BJ (cell line): Measurements from ENCODE around the gene MLC1. TPM values are rescaled to one million over a fixed set of nuclear protein-coding genes. Genes with fewer than 3 reads are reported as not detected.

ENCODE experiments used
- CTCF ChIA-PET: fragments of 350-600 bp; formaldehyde crosslinking; extraction: SDS; loops from one replicate; lab custom pipeline; 2021; ENCODE audit warnings: antibody characterized with exemption, inconsistent platforms; lab: Yijun Ruan, JAX
- POLR2A ChIA-PET: fragments of 300-600 bp; sonication (Branson Sonifier 250); formaldehyde crosslinking; extraction: SDS; loops from one replicate; lab custom pipeline; 2021; ENCODE audit warnings: antibody characterized with exemption; lab: Charles Lee
- DNase-seq: peaks from one replicate; pipeline ENCODE4 v3.0.0-alpha.2; 2011; ENCODE audit warnings: low read depth
- H3K27me3 ChIP-seq: 2 replicates; pipeline ENCODE4 v1.6.0; 2011; ENCODE audit warnings: low read length; ENCODE audit not compliant: control insufficient read depth, insufficient read depth
- H3K36me3 ChIP-seq: 2 replicates; pipeline ENCODE4 v1.5.1; 2011; ENCODE audit warnings: low read length; ENCODE audit not compliant: control insufficient read depth, insufficient read depth
- H3K4me3 ChIP-seq: 2 replicates; pipeline ENCODE4 v1.5.1; 2011; ENCODE audit warnings: low read depth, mild to moderate bottlenecking, control low read depth, low read length
- polyA plus RNA-seq: library from polyadenylated mRNA; depleted of rRNA; stranded (reverse); fragments of >200 nt; gene quantifications from 2 replicates; pipeline ENCODE4 v1.2.3, GENCODE V29; 2011
- TF ChIP-seq, protein P1 (sequence below): IDR thresholded peaks from 2 replicates; pipeline ENCODE4 v1.5.1; 2011; ENCODE audit warnings: low read depth, mild to moderate bottlenecking, control low read depth, inconsistent platforms, low read length, moderate library complexity; ENCODE audit not compliant: insufficient read depth

The MLC1 gene
- polyA plus RNA-seq, 1 experiment = 0.15 TPM

DNA sequence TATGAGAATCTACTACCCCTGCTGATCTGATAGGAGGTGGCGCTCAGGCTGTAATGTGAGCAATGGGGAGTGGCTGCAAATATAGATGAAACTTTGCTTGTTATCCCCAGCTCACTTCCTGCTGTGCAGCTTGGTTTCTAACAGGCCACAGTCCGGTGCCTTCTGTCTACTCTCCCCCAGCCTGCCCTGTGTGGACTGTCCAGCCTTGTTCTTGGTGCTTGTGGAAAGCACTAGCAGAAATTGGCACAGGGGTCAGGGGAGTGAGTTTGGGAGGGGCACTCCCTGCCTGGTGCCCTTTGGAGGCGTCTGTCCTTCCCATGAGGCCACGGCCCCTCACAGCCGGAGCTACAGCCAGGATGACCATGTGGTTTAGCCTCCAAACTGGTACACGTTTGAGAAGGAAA lies 18.9 kb upstream of the MLC1 start:
- CTCF ChIA-PET = interaction anchor here (1.1 to 1.2 kb wide), 2 partner anchors 10 to 32 kb away, joined by 3 read pairs; no protein-coding TSS in a partner anchor

DNA sequence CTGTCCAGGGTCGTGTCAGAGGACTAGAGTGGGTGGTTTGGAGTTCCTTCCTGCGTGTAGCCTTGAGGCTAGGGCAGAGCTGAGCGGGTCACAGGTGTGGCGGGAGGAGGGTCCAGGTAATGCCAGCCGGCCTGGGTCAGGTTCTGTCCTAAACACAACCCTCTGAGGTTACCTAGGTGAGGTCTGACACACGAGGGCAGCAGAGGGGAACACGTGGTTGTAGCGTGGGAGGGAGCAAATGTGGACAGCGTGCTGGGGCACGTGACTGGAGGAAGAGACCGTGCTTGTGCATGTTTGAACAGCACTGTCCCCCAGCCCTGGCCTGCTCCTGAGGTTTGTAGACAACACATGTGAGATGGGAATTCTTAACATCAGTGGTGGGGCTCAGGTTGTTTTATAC lies 17.7 kb upstream of the MLC1 start:
- POLR2A ChIA-PET = no interaction called here
- CTCF ChIA-PET = no interaction called here

More for the DNA sequence above, 18.9 kb upstream of the MLC1 start:
- Histone ChIP-seq H3K4me3 (no peak overlapping the region), H3K27me3 (no peaks in the 10 kb centered on the region), H3K36me3 (no peaks in the 10 kb centered on the region)
- POLR2A ChIA-PET = no interaction called here
- DNase-seq = no peak
- TF ChIP-seq, protein P1, sequence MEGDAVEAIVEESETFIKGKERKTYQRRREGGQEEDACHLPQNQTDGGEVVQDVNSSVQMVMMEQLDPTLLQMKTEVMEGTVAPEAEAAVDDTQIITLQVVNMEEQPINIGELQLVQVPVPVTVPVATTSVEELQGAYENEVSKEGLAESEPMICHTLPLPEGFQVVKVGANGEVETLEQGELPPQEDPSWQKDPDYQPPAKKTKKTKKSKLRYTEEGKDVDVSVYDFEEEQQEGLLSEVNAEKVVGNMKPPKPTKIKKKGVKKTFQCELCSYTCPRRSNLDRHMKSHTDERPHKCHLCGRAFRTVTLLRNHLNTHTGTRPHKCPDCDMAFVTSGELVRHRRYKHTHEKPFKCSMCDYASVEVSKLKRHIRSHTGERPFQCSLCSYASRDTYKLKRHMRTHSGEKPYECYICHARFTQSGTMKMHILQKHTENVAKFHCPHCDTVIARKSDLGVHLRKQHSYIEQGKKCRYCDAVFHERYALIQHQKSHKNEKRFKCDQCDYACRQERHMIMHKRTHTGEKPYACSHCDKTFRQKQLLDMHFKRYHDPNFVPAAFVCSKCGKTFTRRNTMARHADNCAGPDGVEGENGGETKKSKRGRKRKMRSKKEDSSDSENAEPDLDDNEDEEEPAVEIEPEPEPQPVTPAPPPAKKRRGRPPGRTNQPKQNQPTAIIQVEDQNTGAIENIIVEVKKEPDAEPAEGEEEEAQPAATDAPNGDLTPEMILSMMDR = no peak

DNA sequence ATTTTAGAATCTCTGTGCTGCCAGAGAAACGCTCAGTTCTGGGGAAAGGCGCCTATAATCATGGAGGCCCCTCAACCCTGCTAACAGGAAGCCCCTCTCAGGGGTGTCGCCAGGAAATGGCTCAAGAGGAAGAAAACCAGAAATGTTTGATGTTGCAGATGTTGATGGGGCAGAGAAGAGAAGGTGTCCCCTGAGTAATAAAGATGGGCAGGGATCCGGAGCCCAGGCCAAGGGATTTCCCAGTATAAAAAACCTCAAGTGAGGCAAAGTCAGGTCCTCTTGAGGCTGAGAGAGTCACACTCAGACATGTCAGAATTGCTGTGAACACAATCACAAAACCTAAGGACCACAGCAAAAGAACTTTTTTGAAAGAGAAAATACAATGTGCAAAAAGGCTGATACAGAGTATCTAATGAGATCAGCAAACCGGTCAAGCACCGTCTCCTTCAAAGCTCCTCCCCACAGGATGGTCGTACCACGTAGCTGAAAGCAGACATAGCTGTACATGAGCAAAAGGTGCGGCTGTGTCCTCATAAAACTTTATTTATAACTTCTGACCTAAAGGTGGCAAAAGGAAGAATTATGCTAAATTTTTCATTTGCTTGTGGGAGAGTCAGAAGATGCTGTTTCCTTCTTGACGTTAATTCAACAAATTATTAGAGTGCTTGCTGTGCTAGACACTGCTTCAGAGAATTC lies 16.8 kb upstream of the MLC1 start:
- no peak overlapping the region for H3K4me3 ChIP-seq
- no peak for DNase-seq
- POLR2A ChIA-PET = no interaction called here
- H3K27me3 ChIP-seq = no peaks in the 10 kb centered on the region
- CTCF ChIA-PET = no interaction called here
- TF ChIP-seq, protein P1 = no peak
- no peaks in the 10 kb centered on the region for H3K36me3 ChIP-seq

More for the DNA sequence above, 17.7 kb upstream of the MLC1 start:
- TF ChIP-seq, protein P1 = 0 out of 2 replicates have a peak, but pooled peaks have one; percentile 9
- Histone ChIP-seq H3K27me3 (no peaks in the 10 kb centered on the region), H3K36me3 (no peaks in the 10 kb centered on the region), H3K4me3 (no peak overlapping the region)
- no peak for DNase-seq

DNA sequence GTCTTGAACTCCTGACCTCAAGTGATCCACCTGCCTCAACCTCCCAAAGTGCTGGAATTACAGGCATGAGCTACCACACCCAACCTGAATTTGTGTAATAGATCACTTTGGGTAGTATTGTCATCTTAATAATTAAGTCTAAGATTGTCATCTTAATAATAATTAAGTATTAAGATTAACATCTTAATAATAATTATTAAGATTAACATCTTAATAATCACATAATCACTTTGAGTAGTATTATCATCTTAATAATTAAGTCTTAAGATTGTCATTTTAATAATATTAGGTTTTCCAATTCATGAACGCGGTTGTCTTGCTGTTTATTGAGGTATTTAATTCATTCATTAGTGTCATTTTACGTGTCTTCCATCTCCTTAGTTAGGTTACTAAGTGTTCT lies 12.8 kb upstream of the MLC1 start:
- peaks cover 5% of the 10 kb centered on the region for H3K27me3 ChIP-seq
- POLR2A ChIA-PET = no interaction called here
- no peak for DNase-seq
- no peak overlapping the region for H3K4me3 ChIP-seq
- CTCF ChIA-PET = no interaction called here
- no peaks in the 10 kb centered on the region for H3K36me3 ChIP-seq
- TF ChIP-seq, protein P1 = no peak

DNA sequence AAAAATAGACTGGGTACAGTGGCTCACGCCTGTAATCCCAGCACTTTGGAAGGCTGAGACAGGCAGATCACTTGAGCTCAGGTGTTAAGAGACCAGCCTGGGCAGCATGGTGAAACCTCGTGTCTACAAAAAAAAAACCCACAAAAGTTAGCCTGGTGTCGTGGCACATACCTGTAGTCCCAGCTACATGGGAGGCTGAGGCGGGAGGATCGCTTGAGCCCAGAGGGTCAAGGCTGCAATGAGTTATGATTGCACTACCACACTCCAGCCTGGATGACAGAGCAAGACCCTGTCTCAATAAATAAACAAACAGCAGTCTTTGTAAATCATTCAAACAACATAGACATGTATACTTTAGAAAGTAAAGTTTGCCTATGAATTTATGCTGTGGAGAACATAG lies 7.1 kb upstream of the MLC1 start:
- ChIA-PET POLR2A (no interaction called here), CTCF (no interaction called here)
- no peak for DNase-seq

More for the DNA sequence above, 7.1 kb upstream of the MLC1 start:
- Histone ChIP-seq H3K27me3 (peaks cover 8% of the 10 kb centered on the region), H3K36me3 (no peaks in the 10 kb centered on the region), H3K4me3 (no peak overlapping the region)
- TF ChIP-seq, protein P1 = no peak
